Activated naive CD8-positive, alpha-beta T cell (primary cell): ENCODE measurements around the gene VGF.
"Not testable (repeated sequence)": the region's sequence is repeated elsewhere in the genome, so short reads cannot be mapped to it uniquely, and the experiment has no call there.

Source experiments
- H3K27ac Mint-ChIP-seq: one replicate; pipeline ENCODE4 v1.8.0; 2021; ENCODE audit warnings: mixed read lengths
- H3K27me3 Mint-ChIP-seq: one replicate; pipeline ENCODE4 v1.8.0; 2021; ENCODE audit warnings: mixed read lengths
- H3K36me3 Mint-ChIP-seq: one replicate; pipeline ENCODE4 v1.8.0; 2021; ENCODE audit warnings: mixed read lengths
- H3K4me1 Mint-ChIP-seq: one replicate; pipeline ENCODE4 v1.8.0; 2021; ENCODE audit warnings: low read depth, mixed read lengths
- H3K4me3 Mint-ChIP-seq: one replicate; pipeline ENCODE4 v1.8.0; 2021; ENCODE audit warnings: mild to moderate bottlenecking, mixed read lengths
- H3K9me3 Mint-ChIP-seq: one replicate; pipeline ENCODE4 v1.8.0; 2021; ENCODE audit warnings: low read depth, mixed read lengths

Gene VGF

DNA sequence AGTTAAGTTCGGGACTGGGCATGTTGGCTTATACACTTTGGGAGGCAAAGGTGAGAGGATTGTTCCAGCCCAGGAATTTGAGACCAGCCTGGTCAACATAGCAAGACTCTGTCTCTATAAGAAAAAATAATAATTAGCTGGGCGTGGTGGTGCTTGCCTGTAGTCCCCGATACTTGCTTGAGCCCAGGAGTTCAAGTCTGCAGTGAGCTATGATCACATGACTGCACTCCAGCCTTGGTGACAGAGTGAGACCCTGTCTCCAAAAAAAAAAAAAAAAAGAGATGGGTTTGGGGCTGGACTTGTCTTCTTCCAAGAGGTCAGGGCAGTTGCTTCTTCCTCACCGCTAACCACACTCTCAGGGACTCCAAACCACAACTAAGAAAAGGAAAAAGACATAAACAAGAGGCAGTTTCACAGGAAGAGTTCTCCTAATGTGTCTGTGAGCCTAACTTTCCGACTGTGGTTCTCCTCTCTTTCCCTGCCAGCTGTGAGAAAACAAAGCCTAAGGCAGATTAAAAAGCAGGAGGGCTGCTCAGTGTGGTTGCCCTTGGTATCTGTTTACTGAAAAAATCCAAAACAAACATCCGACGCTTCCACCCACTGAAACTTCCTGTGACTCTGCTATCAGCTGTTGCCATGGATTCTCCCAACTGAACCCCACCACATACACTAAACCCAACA, 40.9 kb downstream of the VGF start:
- no peak overlapping the region for H3K27ac Mint-ChIP-seq
- H3K4me1 Mint-ChIP-seq, result peaks cover 37% of the 10 kb centered on the region
- no peaks in the 10 kb centered on the region for H3K9me3 Mint-ChIP-seq
- no peaks in the 10 kb centered on the region for H3K36me3 Mint-ChIP-seq
- H3K27me3 Mint-ChIP-seq, result peaks cover 24% of the 10 kb centered on the region
- no peak overlapping the region for H3K4me3 Mint-ChIP-seq

DNA sequence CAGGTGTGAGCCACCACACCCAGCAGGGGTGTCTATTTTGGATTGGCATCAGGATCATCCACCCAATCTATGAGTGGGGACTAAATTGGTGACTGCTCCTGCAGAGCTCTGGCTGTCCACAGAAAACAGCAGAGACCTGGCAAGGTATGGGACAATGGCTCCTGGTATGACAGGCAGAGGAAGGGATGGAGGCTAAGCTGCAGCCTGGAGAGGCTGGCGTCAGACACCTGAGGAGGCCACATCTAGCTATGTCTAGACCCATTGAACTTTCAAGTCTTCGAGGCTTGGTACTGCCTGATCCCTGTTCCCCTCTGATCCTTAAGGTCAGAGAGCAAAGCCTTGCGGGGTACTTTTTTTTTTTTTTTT, 41.7 kb downstream of the VGF start:
- peaks cover 37% of the 10 kb centered on the region for H3K4me1 Mint-ChIP-seq
- H3K4me3 Mint-ChIP-seq, result no peak overlapping the region
- no peak overlapping the region for H3K27ac Mint-ChIP-seq
- no peaks in the 10 kb centered on the region for H3K9me3 Mint-ChIP-seq
- H3K27me3 Mint-ChIP-seq, result peaks cover 25% of the 10 kb centered on the region
- no peaks in the 10 kb centered on the region for H3K36me3 Mint-ChIP-seq

DNA sequence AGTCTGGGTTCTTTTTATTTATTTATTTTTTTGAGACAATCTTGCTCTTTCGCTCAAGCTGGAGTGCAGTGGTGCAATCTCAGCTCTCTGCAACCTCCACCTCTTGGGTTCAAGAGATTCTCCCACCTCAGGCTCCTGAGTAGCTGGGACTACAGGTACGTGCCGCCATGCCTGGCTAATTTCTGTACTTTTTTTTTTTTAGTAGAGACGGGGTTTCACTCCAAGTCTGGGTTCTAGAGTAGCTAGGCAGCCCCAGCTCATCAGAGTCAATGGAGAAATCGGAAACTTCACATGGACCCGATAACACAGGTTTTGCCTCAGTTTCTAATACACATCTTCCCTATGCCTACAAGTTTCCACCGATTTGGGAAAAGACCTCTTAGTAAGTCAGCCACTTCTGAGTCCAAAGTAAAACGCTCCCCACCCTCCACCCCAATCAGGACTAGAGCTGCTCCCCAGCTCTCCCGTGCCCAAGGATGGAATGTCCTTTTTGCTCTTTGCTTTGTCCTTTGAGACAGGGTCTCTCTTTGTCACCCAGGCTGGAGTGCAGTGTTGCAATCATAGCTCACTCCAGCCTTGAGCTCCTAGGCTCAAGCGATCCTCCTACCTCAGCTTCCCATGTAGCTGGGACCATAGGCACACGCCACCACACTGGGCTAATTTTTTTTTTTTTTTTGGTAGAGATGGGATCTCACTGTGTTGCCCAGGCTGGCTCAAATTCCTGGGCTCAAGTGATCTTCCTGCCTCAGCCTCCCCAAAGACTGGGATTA, 42.3 kb downstream of the VGF start:
- Mint-ChIP-seq H3K27ac (no peak overlapping the region), H3K4me1 (peaks cover 37% of the 10 kb centered on the region), H3K27me3 (peaks cover 25% of the 10 kb centered on the region), H3K4me3 (no peak overlapping the region), H3K9me3 (no peaks in the 10 kb centered on the region), H3K36me3 (no peaks in the 10 kb centered on the region)

DNA sequence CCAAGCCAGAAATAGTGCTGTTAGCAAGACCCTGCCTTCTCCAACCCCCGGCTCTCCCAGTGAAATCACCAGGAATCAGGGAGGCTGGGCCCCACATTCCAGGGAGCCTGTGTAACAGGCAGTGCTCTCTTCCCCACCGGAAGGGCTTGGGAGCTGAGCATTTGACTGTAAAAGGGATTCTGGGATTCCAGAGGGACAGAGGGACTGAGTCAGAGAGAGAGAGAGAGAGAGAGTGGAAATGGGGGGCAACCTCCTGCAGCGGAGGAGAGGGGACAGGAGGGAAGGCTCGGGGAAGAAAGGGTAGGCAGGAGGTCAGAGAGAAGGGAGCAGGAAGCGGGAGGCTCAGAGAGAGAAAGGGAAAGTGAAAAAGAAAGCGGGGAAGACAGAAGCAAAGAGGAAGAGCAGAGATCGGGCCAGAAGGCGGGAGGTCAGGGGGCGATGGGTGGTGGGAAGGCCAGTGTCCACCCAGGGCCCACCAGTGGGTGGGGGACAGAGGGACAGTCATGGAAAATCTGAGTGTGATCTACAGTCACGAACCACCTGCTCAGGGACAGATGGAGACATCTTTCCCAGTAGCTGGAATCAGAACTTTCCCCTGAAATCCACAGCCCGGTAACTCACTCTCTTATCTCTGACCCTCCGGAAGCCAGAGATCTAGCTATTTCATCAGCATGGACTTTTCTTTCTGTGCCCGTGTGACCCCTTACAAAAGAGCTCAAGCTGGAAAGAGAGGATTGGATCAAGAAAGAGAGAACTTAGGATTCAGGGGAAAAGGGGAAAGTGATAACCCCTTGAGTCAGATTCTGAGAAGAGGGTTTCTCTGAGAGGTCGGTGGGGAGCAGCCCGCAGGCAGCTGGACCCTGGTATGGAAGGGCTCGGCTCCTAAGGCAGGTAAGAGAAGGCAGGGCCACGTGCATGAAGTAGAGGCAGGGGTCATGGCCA, 43.1 kb downstream of the VGF start:
- Mint-ChIP-seq H3K36me3 (no peaks in the 10 kb centered on the region), H3K4me1 (peaks cover 33% of the 10 kb centered on the region), H3K27me3 (peaks cover 23% of the 10 kb centered on the region), H3K4me3 (no peak overlapping the region), H3K9me3 (no peaks in the 10 kb centered on the region), H3K27ac (no peak overlapping the region)

DNA sequence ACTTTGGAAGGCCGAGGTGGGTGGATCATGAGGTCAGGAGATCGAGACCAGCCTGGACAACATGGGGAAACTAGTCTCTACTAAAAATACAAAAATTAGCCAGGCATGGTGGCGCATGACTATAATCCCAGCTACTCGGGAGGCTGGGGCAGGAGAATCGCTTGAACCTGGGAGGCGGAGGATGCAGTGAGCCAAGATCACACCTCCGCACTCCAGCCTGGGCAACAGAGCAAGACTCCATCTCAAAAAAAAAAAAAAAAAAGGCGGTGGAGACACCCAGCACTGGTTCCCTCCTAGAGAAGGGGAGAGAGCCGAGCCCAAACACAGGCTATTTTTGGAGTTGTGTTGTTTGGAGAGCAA, 43.8 kb downstream of the VGF start:
- H3K4me1 Mint-ChIP-seq, result peaks cover 27% of the 10 kb centered on the region
- not testable (repeated sequence) for H3K36me3 Mint-ChIP-seq, H3K9me3 Mint-ChIP-seq, H3K4me3 Mint-ChIP-seq, H3K27ac Mint-ChIP-seq
- H3K27me3 Mint-ChIP-seq, result peaks cover 23% of the 10 kb centered on the region

DNA sequence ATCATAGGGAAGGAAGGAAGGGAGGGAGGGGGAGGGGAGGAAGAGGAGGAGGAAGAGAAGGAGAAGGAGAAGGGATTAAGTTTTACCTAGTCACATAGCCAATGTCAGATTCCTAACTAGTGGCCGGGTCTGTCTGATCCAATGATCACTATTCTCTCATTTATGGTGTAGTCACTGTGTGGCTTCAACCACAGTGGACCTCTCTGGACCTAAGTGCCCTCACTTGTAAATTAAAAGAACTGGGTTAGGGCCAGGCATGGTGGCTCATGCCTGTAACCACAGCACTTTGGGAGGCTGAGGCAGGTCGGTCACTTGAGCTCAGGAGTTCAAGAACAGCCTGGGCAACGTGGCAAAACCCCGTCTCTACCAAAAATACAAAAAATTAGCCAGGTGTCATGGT, 45.1 kb downstream of the VGF start:
- no peak overlapping the region for H3K27ac Mint-ChIP-seq
- H3K4me3 Mint-ChIP-seq, result no peak overlapping the region
- peaks cover 18% of the 10 kb centered on the region for H3K27me3 Mint-ChIP-seq
- no peaks in the 10 kb centered on the region for H3K36me3 Mint-ChIP-seq
- H3K4me1 Mint-ChIP-seq, result peaks cover 18% of the 10 kb centered on the region
- no peaks in the 10 kb centered on the region for H3K9me3 Mint-ChIP-seq

DNA sequence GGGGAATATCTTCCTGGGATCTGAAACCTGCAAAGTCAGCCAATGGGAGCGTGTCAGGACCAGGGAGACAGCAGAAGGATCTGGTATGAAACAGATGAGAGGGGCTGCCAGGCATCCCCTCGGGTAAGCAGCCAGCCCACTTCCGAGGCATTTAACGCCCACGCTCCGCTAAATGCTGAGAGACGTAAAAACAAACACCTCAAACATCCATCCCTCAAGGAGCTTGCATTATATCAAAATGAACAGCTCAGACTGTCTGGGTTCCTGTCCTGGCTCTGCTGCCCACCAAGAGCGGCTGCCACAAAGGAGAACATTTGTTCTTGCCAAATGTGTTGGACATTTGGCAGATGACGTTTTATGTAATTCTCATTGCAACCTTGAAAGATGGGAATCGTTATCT, 45.5 kb downstream of the VGF start:
- no peaks in the 10 kb centered on the region for H3K36me3 Mint-ChIP-seq
- H3K27ac Mint-ChIP-seq, result no peak overlapping the region
- peaks cover 16% of the 10 kb centered on the region for H3K27me3 Mint-ChIP-seq
- no peaks in the 10 kb centered on the region for H3K9me3 Mint-ChIP-seq
- peaks cover 15% of the 10 kb centered on the region for H3K4me1 Mint-ChIP-seq
- no peak overlapping the region for H3K4me3 Mint-ChIP-seq

DNA sequence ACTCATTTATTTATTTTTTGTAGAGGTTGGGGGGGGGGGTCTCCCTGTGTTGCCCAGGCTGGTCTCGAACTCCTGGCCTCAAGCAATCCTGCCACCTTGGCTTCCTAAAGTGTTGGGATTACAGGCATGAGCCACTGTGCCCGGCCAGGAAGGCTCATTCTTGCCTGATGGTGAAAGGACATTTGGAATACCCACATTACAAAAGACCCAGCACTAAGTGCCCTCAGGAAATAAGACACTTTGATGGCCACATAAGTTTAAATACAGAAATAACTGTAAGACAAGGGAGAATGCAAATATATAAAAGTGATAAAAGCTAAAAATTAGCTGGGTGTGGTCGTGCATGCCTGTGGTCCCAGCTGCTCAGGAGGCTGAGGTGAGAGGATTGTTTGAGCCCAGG, 46.5 kb downstream of the VGF start:
- H3K27ac Mint-ChIP-seq, result no peak overlapping the region
- no peak overlapping the region for H3K4me3 Mint-ChIP-seq
- peaks cover 10% of the 10 kb centered on the region for H3K4me1 Mint-ChIP-seq

DNA sequence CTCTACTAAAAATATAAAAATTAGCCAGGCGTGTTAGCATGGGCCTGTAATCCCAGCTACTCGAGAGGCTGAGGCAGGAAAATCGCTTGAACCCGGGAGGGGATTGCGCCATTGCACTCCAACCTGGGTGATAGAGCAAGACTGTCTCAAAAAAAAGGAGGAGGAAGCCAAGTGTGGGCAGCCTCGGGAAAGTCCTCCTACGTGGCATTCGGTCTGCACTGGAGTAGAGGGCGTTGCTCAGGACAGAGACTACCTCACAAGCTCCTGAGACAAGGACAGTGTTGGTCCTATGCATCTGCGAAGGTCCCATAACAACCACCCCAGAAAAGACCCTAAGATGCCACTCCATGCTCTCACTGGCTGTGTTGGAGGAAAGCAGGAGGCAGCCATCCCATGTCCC, 48.5 kb downstream of the VGF start:
- H3K27ac Mint-ChIP-seq, result no peak overlapping the region
- H3K27me3 Mint-ChIP-seq, result peaks cover 3% of the 10 kb centered on the region
- H3K9me3 Mint-ChIP-seq, result no peaks in the 10 kb centered on the region
- H3K36me3 Mint-ChIP-seq, result no peaks in the 10 kb centered on the region
- H3K4me3 Mint-ChIP-seq, result no peak overlapping the region
- H3K4me1 Mint-ChIP-seq, result peaks cover 7% of the 10 kb centered on the region

More for the DNA sequence above, 46.5 kb downstream of the VGF start:
- H3K36me3 Mint-ChIP-seq, result no peaks in the 10 kb centered on the region
- no peaks in the 10 kb centered on the region for H3K9me3 Mint-ChIP-seq
- peaks cover 11% of the 10 kb centered on the region for H3K27me3 Mint-ChIP-seq

DNA sequence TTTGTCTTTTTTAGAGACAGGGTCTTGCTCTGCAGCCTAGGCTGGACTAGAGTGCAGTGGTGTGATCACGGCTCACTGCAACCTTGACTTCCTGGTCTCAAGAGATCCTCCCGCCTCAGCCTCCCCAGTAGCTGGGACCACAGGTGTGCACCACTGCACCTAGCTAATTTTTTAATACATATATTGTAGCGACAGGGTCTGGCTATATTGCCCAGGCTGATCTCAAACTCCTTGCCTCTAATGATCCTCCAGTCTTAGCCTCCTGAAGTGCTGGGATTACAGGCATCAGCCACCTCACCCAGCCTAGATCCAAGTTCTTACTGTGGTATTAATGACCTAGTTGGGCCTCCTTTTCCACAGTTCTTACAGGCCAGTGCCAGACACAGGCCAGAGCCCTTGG, 50.2 kb downstream of the VGF start:
- H3K27ac Mint-ChIP-seq, result no peak overlapping the region
- H3K9me3 Mint-ChIP-seq, result no peaks in the 10 kb centered on the region
- no peak overlapping the region for H3K4me3 Mint-ChIP-seq
- peaks cover 5% of the 10 kb centered on the region for H3K4me1 Mint-ChIP-seq
- H3K36me3 Mint-ChIP-seq, result no peaks in the 10 kb centered on the region
- H3K27me3 Mint-ChIP-seq, result peaks cover 3% of the 10 kb centered on the region

DNA sequence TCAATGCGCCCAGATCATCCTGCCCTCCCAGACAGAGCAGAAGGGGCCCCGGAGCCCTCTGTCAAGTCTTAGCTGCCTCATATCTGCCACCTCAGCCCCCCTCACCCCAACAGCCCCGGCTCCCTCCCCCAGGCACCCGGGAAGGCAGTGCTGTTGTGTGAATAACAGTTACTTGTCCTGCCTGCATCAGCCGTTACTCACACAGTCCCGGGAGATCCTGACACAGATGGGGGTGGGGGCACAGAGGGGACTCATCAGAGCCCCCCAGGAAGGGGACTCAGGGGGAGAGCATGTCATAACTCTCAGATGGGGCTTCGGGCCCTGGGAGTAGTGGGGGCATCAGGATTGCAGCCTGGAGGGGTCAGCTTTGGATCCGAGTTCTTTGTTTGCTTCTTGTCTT, 50.9 kb downstream of the VGF start:
- no peak overlapping the region for H3K4me3 Mint-ChIP-seq
- peaks cover 1% of the 10 kb centered on the region for H3K27me3 Mint-ChIP-seq
- no peaks in the 10 kb centered on the region for H3K36me3 Mint-ChIP-seq
- H3K27ac Mint-ChIP-seq, result no peak overlapping the region
- peaks cover under 1% of the 10 kb centered on the region for H3K4me1 Mint-ChIP-seq
- H3K9me3 Mint-ChIP-seq, result no peaks in the 10 kb centered on the region

DNA sequence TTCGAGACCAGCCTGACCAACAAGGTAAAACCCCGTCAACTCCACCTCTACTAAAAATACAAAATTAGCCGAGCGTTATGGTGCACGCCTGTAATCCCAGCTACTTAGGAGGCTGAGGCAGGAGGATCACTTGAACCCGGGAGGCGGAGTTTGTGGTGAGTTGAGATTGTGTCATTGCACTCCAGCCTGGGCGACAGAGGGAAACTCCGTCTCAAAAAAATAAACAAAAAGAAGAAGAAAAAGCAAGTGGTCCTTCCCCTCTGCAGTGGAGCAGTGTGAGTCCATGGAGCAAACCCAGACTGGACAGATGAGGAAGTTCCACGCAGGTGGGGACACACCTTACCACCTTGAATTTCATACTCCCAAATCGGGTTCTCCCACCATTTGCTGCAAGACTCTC, 51.5 kb downstream of the VGF start:
- H3K9me3 Mint-ChIP-seq, result no peaks in the 10 kb centered on the region
- peaks cover 3% of the 10 kb centered on the region for H3K27me3 Mint-ChIP-seq
- H3K27ac Mint-ChIP-seq, result no peak overlapping the region
- H3K4me3 Mint-ChIP-seq, result no peak overlapping the region
- H3K4me1 Mint-ChIP-seq, result no peaks in the 10 kb centered on the region
- no peaks in the 10 kb centered on the region for H3K36me3 Mint-ChIP-seq

DNA sequence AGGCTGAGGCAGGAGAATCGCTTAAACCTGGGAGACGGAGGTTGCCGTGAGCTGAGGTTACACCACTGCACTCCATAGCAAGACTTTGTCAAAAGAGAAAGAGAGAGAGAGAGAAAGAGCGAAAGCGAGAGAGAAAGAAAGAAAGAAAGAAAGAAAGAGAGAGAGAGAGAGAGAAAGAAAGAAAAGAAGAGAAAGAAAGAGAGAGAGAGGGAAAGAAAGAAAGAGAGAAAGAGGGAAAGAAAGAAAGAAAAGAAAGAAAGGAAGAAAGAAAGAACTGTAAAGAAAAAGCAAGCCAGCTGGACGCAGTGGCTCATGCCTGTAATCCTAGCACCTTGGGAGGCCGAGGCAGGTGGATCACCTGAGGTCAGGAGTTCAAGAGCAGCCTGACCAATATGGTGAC, 52.2 kb downstream of the VGF start:
- H3K4me3 Mint-ChIP-seq, H3K27ac Mint-ChIP-seq, H3K36me3 Mint-ChIP-seq, H3K9me3 Mint-ChIP-seq, H3K4me1 Mint-ChIP-seq, H3K27me3 Mint-ChIP-seq: not testable (repeated sequence)
